GF-D8 (cell line): ENCODE results near the gene POLD3.

ENCODE experiments used
- DNase-seq: peaks from one replicate; lab custom pipeline; 2025; lab: John Stamatoyannopoulos, UW

The POLD3 gene

GRCh38 chr11:74691755-74692154 is 99.4 kb downstream of the POLD3 start:
- no peak for DNase-seq
